H1 (cell line): ENCODE measurements around the gene CLCN3. TPM values are rescaled to one million over a fixed set of nuclear protein-coding genes. Genes with fewer than 3 reads are reported as not detected.

Source experiments
- CTCF ChIA-PET: fragments of 300-600 bp; sonication (Branson Sonifier 250); formaldehyde crosslinking; loops from one replicate; lab custom pipeline; 2021; ENCODE audit not compliant: partially characterized antibody; lab: Charles Lee
- POLR2A ChIA-PET: fragments of 300-600 bp; sonication (Branson Sonifier 250); formaldehyde crosslinking; loops from one replicate; lab custom pipeline; 2021; ENCODE audit warnings: inconsistent platforms; ENCODE audit not compliant: partially characterized antibody; lab: Charles Lee
- DNase-seq, 2 experiments: peaks; one replicate each; pipeline versions ENCODE4 v3.0.0 to v3.0.0-alpha.2; 2010 to 2022; ENCODE audit warnings: low spot score in 2 of 2, low read depth in 1 of 2, mixed read lengths in 1 of 2
- FAIRE-seq: peaks from 2 replicates; lab custom pipeline; 2011; peaks lifted over from hg19 to GRCh38; lab: Jason Lieb, UNC
- H2AFZ ChIP-seq: 2 replicates; pipeline ENCODE4 v1.8.1; 2012; ENCODE audit warnings: low read length, inconsistent platforms
- H2AK5ac ChIP-seq: 2 replicates; pipeline ENCODE4 v1.6.1; 2013; ENCODE audit warnings: low read depth, low read length
- H2BK120ac ChIP-seq: replicated peaks from 2 replicates; pipeline ENCODE3; 2013; ENCODE audit warnings: low read depth, low read length, inconsistent platforms
- H2BK12ac ChIP-seq: 2 replicates; pipeline ENCODE4 v1.6.1; 2013; ENCODE audit warnings: low read depth, low read length
- H2BK15ac ChIP-seq: 2 replicates; pipeline ENCODE4 v1.6.1; 2013; ENCODE audit warnings: low read length
- H2BK20ac ChIP-seq: 2 replicates; pipeline ENCODE4 v1.6.1; 2013; ENCODE audit warnings: low read length
- H2BK5ac ChIP-seq: 2 replicates; pipeline ENCODE4 v1.6.1; 2013; ENCODE audit warnings: low read depth, low read length
- H3K14ac ChIP-seq: 2 replicates; pipeline ENCODE4 v1.6.1; 2013; ENCODE audit warnings: inconsistent platforms; ENCODE audit not compliant: insufficient read length
- H3K18ac ChIP-seq: 2 replicates; pipeline ENCODE4 v1.6.1; 2013; ENCODE audit warnings: low read length; ENCODE audit errors: extremely low read depth
- H3K23ac ChIP-seq: 2 replicates; pipeline ENCODE4 v1.6.1; 2013; ENCODE audit warnings: inconsistent platforms; ENCODE audit not compliant: insufficient read length
- H3K23me2 ChIP-seq: 2 replicates; pipeline ENCODE4 v1.6.1; 2013; ENCODE audit warnings: low read depth, low read length
- H3K27ac ChIP-seq: 2 replicates; pipeline ENCODE4 v1.6.1; 2011; ENCODE audit warnings: low read depth, low read length, inconsistent platforms
- H3K27me3 ChIP-seq, 4 experiments: replicated peaks in 1 of 4; 1 replicate in 1 of 4; 2 replicates in 3 of 4; pipeline versions ENCODE4 v1.6.1 to v1.8.1; 2011 to 2013; ENCODE audit warnings: low read length in 3 of 4, mild to moderate bottlenecking in 3 of 4, inconsistent platforms in 2 of 4, mixed read lengths in 2 of 4, moderate library complexity in 1 of 4; ENCODE audit not compliant: control insufficient read depth in 3 of 4, insufficient read depth in 3 of 4; ENCODE audit errors: extremely low read depth in 1 of 4
- H3K36me3 ChIP-seq, 4 experiments: 2 replicates each; pipeline versions ENCODE4 v1.6.1 to v1.8.1; 2011 to 2013; ENCODE audit warnings: mild to moderate bottlenecking in 4 of 4, low read length in 3 of 4, moderate library complexity in 2 of 4, control low read depth in 1 of 4, inconsistent platforms in 1 of 4; ENCODE audit not compliant: insufficient read depth in 4 of 4, control insufficient read depth in 2 of 4
- H3K4ac ChIP-seq: replicated peaks from 2 replicates; pipeline ENCODE3; 2013; ENCODE audit warnings: low read length, low read depth, mixed read lengths, inconsistent platforms; ENCODE audit not compliant: insufficient read length
- H3K4me1 ChIP-seq, 4 experiments: replicated peaks in 1 of 4; 1 replicate in 1 of 4; 2 replicates in 3 of 4; pipeline versions ENCODE4 v1.6.1 to v1.8.1; 2011 to 2013; ENCODE audit warnings: low read length in 3 of 4, inconsistent platforms in 2 of 4, mixed read lengths in 1 of 4; ENCODE audit not compliant: insufficient read depth in 4 of 4, control insufficient read depth in 3 of 4
- H3K4me2 ChIP-seq, 2 experiments: 2 replicates each; pipeline versions ENCODE4 v1.6.1 to v1.8.1; 2011 to 2013; ENCODE audit warnings: low read depth in 2 of 2, low read length in 2 of 2, control low read depth in 1 of 2, inconsistent platforms in 1 of 2, mild to moderate bottlenecking in 1 of 2; ENCODE audit not compliant: insufficient read depth in 1 of 2
- H3K4me3 ChIP-seq, 4 experiments: fragments of 200-600, 300-600 bp in 1 of 4; sonication (generic), shearing (Covaris generic), sonication (Bioruptor Twin) in 1 of 4; 2 replicates each; pipeline versions ENCODE4 v1.5.1 to v1.8.1; 2011 to 2016; ENCODE audit warnings: low read length in 4 of 4, low read depth in 3 of 4, control low read depth in 2 of 4, inconsistent platforms in 2 of 4, mild to moderate bottlenecking in 2 of 4, mixed read lengths in 1 of 4, moderate library complexity in 1 of 4; ENCODE audit not compliant: insufficient read depth in 2 of 4; ENCODE audit errors: extremely low read depth in 1 of 4
- H3K56ac ChIP-seq: replicated peaks from 2 replicates; pipeline ENCODE3; 2013; ENCODE audit warnings: low read depth, mild to moderate bottlenecking, mixed read lengths, low read length, inconsistent platforms; ENCODE audit not compliant: insufficient read length
- H3K79me1 ChIP-seq: 2 replicates; pipeline ENCODE4 v1.6.1; 2013; ENCODE audit warnings: low read depth, low read length, control low read depth
- H3K79me2 ChIP-seq, 2 experiments: 2 replicates each; pipeline versions ENCODE4 v1.6.1 to v1.8.1; 2012 to 2013; ENCODE audit warnings: low read length in 2 of 2, mild to moderate bottlenecking in 2 of 2, inconsistent platforms in 1 of 2; ENCODE audit not compliant: insufficient read depth in 2 of 2, control insufficient read depth in 1 of 2
- H3K9ac ChIP-seq, 4 experiments: replicated peaks in 1 of 4; 1 replicate in 1 of 4; 2 replicates in 3 of 4; pipeline versions ENCODE4 v1.6.1 to v1.8.1; 2011 to 2013; ENCODE audit warnings: low read depth in 3 of 4, low read length in 3 of 4, control low read depth in 2 of 4, mild to moderate bottlenecking in 2 of 4, moderate library complexity in 2 of 4, inconsistent platforms in 1 of 4; ENCODE audit errors: extremely low read depth in 1 of 4
- H3K9me3 ChIP-seq, 2 experiments: 2 replicates each; pipeline versions ENCODE4 v1.6.1 to v1.8.1; 2012 to 2013; ENCODE audit warnings: mild to moderate bottlenecking in 2 of 2, moderate library complexity in 2 of 2, control low read depth in 1 of 2, inconsistent platforms in 1 of 2, low read depth in 1 of 2, low read length in 1 of 2, mixed read lengths in 1 of 2; ENCODE audit not compliant: insufficient read depth in 2 of 2
- H4K20me1 ChIP-seq, 2 experiments: replicated peaks in 1 of 2; 2 replicates each; pipeline versions ENCODE3 to v1.8.1; 2011 to 2013; ENCODE audit warnings: inconsistent platforms in 2 of 2, low read length in 2 of 2, mild to moderate bottlenecking in 1 of 2; ENCODE audit not compliant: insufficient read depth in 2 of 2, control insufficient read depth in 1 of 2
- H4K5ac ChIP-seq: 2 replicates; pipeline ENCODE4 v1.6.1; 2013; ENCODE audit warnings: low read length, low read depth, mixed read lengths, inconsistent platforms; ENCODE audit not compliant: insufficient read length
- H4K8ac ChIP-seq: 2 replicates; pipeline ENCODE4 v1.8.0; 2013; ENCODE audit warnings: mild to moderate bottlenecking, moderate library complexity, low read length, inconsistent platforms; ENCODE audit not compliant: insufficient read depth; ENCODE audit errors: extremely low read depth
- H4K91ac ChIP-seq: replicated peaks from 2 replicates; pipeline ENCODE3; 2013; ENCODE audit warnings: low read length, mixed read lengths, inconsistent platforms; ENCODE audit not compliant: insufficient read length
- CBX5 ChIP-seq: fragments of 300-800, 300-1000 bp; sonication (generic); IDR thresholded peaks from 2 replicates; pipeline ENCODE4 v1.7.1; 2016; ENCODE audit warnings: antibody characterized with exemption, low read length, low read depth
- CHD1 ChIP-seq: IDR thresholded peaks from 2 replicates; pipeline ENCODE4 v1.6.1; 2012; ENCODE audit warnings: low read depth, low read length, improper control_type of control experiment
- EGR1 ChIP-seq: IDR thresholded peaks from 2 replicates; pipeline ENCODE4 v1.6.1; 2011; ENCODE audit warnings: low read depth, low read length, borderline replicate concordance
- KDM4A ChIP-seq: IDR thresholded peaks from one replicate; pipeline ENCODE4 v1.7.1; 2012; ENCODE audit warnings: low read depth, mild to moderate bottlenecking, moderate library complexity, low read length, inconsistent platforms; ENCODE audit not compliant: severe bottlenecking
- SIRT6 ChIP-seq: IDR thresholded peaks from one replicate; pipeline ENCODE4 v1.7.1; 2012; ENCODE audit warnings: low read length, inconsistent platforms
- SIX5 ChIP-seq: IDR thresholded peaks from 2 replicates; pipeline ENCODE4 v1.6.1; 2011; ENCODE audit warnings: mild to moderate bottlenecking, low read depth, low read length
- TCF12 ChIP-seq: IDR thresholded peaks from 2 replicates; pipeline ENCODE4 v1.6.1; 2011; ENCODE audit warnings: low read depth, mild to moderate bottlenecking, low read length
- WGBS, 2 experiments: shearing (Covaris generic) in 1 of 2; methylation state at CpG; one replicate each; pipeline versions ENCODE4 v1.1.6 to v1.1.7; 2013 to 2015; ENCODE audit warnings: low lambda C conversion rate in 2 of 2, mixed read lengths in 2 of 2, inconsistent platforms in 1 of 2, low coverage in 1 of 2, missing lambda C conversion rate in 1 of 2; ENCODE audit not compliant: insufficient replicate concordance in 2 of 2, insufficient coverage in 1 of 2, insufficient read length in 1 of 2; ENCODE audit errors: extremely low coverage in 1 of 2, missing lambda C conversion rate in 1 of 2; 5-methylcytosine and 5-hydroxymethylcytosine counted together
- polyA plus RNA-seq, 7 experiments: library from polyadenylated mRNA; depleted of rRNA in 3 of 7; stranded (reverse) in 5 of 7; unstranded in 2 of 7; fragments of >200 nt in 5 of 7; fragments of 200-250 nt in 2 of 7; gene quantifications; 1 replicate in 5 of 7; 2 replicates in 1 of 7; 4 replicates in 1 of 7; pipeline versions ENCODE4 v1.2.1 to v1.2.3, GENCODE V29; 2011 to 2013; ENCODE audit warnings: missing spikeins in 2 of 7, mixed read lengths in 2 of 7
- total RNA-seq: library from RNA; stranded (reverse); fragmentation: NEBNext Ultra II Directional; extraction: Animal tissue kit (Norgen Biotek cat#: 25700); gene quantifications from 2 replicates; pipeline ENCODE4 v1.2.1, GENCODE V29; 2021
- TF ChIP-seq, protein P1 (sequence below), 3 experiments: IDR thresholded peaks; 1 replicate in 2 of 3; 2 replicates in 1 of 3; pipeline versions ENCODE4 v1.5.1 to v1.6.1; 2011; ENCODE audit warnings: low read length in 3 of 3, mild to moderate bottlenecking in 3 of 3, inconsistent platforms in 2 of 3, low read depth in 1 of 3, moderate library complexity in 1 of 3; ENCODE audit not compliant: insufficient read depth in 1 of 3; ENCODE audit errors: control extremely low read depth in 1 of 3
- TF ChIP-seq, protein P2 (sequence below): IDR thresholded peaks from 2 replicates; pipeline ENCODE4 v1.6.1; 2012; ENCODE audit warnings: inconsistent platforms

The CLCN3 gene
- total and polyA plus RNA-seq, 2 of the 8 experiments (the other 6 are each of a cell fraction or from before 2014, with no cell fraction given) = 8.8 to 32.8 TPM

DNA sequence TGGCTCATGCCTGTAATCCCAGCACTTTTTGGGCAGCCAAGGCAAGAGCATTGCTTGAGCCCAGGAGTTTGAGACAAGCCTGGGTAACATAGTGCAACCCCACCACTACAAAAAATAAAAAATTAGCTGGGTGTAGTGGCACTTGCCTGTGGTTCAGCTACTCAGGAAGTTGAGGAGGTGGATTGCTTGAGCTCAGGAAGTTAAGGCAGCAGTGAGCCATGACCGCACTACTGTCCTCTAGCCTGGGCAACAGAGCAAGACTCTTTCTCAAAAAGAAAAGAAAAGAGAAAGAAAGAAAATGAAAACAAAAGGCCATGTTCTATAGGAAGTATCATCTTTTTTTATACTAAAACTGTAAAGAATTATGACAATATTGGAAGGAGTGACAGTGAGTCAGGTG lies 46.5 kb upstream of the CLCN3 start:
- no peaks in the 10 kb centered on the region for H3K79me1 ChIP-seq
- TF ChIP-seq SIRT6 = no peak
- TF ChIP-seq, protein P1, sequence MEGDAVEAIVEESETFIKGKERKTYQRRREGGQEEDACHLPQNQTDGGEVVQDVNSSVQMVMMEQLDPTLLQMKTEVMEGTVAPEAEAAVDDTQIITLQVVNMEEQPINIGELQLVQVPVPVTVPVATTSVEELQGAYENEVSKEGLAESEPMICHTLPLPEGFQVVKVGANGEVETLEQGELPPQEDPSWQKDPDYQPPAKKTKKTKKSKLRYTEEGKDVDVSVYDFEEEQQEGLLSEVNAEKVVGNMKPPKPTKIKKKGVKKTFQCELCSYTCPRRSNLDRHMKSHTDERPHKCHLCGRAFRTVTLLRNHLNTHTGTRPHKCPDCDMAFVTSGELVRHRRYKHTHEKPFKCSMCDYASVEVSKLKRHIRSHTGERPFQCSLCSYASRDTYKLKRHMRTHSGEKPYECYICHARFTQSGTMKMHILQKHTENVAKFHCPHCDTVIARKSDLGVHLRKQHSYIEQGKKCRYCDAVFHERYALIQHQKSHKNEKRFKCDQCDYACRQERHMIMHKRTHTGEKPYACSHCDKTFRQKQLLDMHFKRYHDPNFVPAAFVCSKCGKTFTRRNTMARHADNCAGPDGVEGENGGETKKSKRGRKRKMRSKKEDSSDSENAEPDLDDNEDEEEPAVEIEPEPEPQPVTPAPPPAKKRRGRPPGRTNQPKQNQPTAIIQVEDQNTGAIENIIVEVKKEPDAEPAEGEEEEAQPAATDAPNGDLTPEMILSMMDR (IDR thresholded peaks at IDR 0.05; ENCODE audit: control extremely low read depth in 1 of 3, insufficient read depth in 1 of 3, low read depth in 1 of 3, low read length in 3 of 3) = no peak
- TF ChIP-seq TCF12 = no peak
- TF ChIP-seq CBX5 = no peak
- TF ChIP-seq CHD1 = no peak
- TF ChIP-seq KDM4A = no peak
- TF ChIP-seq, protein P2, sequence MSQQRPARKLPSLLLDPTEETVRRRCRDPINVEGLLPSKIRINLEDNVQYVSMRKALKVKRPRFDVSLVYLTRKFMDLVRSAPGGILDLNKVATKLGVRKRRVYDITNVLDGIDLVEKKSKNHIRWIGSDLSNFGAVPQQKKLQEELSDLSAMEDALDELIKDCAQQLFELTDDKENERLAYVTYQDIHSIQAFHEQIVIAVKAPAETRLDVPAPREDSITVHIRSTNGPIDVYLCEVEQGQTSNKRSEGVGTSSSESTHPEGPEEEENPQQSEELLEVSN = no peak
- TF ChIP-seq SIX5 = no peak
- no peak for TF ChIP-seq EGR1
- no peaks in the 10 kb centered on the region for H3K79me2 ChIP-seq
- no peaks in the 10 kb centered on the region for H3K4me1 ChIP-seq
- no peak overlapping the region for H2AFZ ChIP-seq
- no peak overlapping the region for H3K4ac ChIP-seq
- no peak overlapping the region for H3K4me3 ChIP-seq
- no peaks in the 10 kb centered on the region for H3K27me3 ChIP-seq
- no peak overlapping the region for H2BK5ac ChIP-seq
- H2BK15ac ChIP-seq = no peak overlapping the region
- 100% methylated on average over 1 of the region's 1 CpG; no CpG with 5 or more reads in 1 of the 2 experiments for WGBS, 2 experiments
- H3K4me2 ChIP-seq = no peak overlapping the region
- H2BK120ac ChIP-seq = no peak overlapping the region
- H3K23me2 ChIP-seq = no peaks in the 10 kb centered on the region
- no peak for FAIRE-seq
- ChIA-PET POLR2A (interaction anchor here (0.6 kb wide), 1 partner anchor 183 kb away, joined by 3 read pairs; no protein-coding TSS in a partner anchor), CTCF (interaction anchor here (2.3 kb wide), 1 partner anchor 20 kb away, joined by 9 read pairs; no protein-coding TSS in a partner anchor)
- H4K91ac ChIP-seq = no peak overlapping the region
- no peak overlapping the region for H3K27ac ChIP-seq
- H2BK20ac ChIP-seq = no peak overlapping the region
- H4K20me1 ChIP-seq = no peaks in the 10 kb centered on the region
- no peak overlapping the region for H3K56ac ChIP-seq
- H3K36me3 ChIP-seq = peaks cover 0 to 5% (median under 1%) of the 10 kb centered on the region in 4 experiments; a peak in 3 of 8 replicates
- no peak overlapping the region for H4K8ac ChIP-seq
- H3K23ac ChIP-seq = no peak overlapping the region
- H3K9ac ChIP-seq = no peak overlapping the region
- H3K9me3 ChIP-seq = no peaks in the 10 kb centered on the region; a peak in 1 of 4 replicates
- no peak overlapping the region for H3K18ac ChIP-seq
- no peak overlapping the region for H2AK5ac ChIP-seq
- H2BK12ac ChIP-seq = no peak overlapping the region
- no peak for DNase-seq
- no peak overlapping the region for H4K5ac ChIP-seq
- no peak overlapping the region for H3K14ac ChIP-seq
